HepG2 (cell line): ENCODE results near the gene ADAMTS4. TPM values are rescaled to one million over a fixed set of nuclear protein-coding genes. Genes with fewer than 3 reads are reported as not detected.
A peak's percentile ranks its signal among the peaks of the same experiment; 100 is the strongest.

Experiments
- BORCS8-MEF2B ChIP-seq: sonication (generic); formaldehyde crosslinking; IDR thresholded peaks from 2 replicates; pipeline ENCODE4 v1.8.0; 2022; ENCODE audit warnings: mild to moderate bottlenecking, missing genetic modification reagents
- ERF ChIP-seq: IDR thresholded peaks from 2 replicates; pipeline ENCODE4 v1.6.1; 2018; ENCODE audit warnings: missing biosample characterization, missing genetic modification reagents
- GATAD2A ChIP-seq: IDR thresholded peaks from 2 replicates; pipeline ENCODE4 v1.6.1; 2016
- GPN1 ChIP-seq: sonication (generic); formaldehyde crosslinking; IDR thresholded peaks from 2 replicates; pipeline ENCODE4 v1.5.1; 2020; ENCODE audit warnings: missing genetic modification reagents, borderline replicate concordance
- KDM1A ChIP-seq: IDR thresholded peaks from 2 replicates; pipeline ENCODE4 v1.6.1; 2016; ENCODE audit warnings: missing compliant biosample characterization
- KMT2A ChIP-seq: sonication (generic); formaldehyde crosslinking; IDR thresholded peaks from 2 replicates; pipeline ENCODE4 v1.4.0; 2020; ENCODE audit warnings: missing genetic modification reagents
- LCORL ChIP-seq, 2 experiments: fragments of 450-650 bp in 1 of 2; sonication (generic) in 1 of 2; formaldehyde crosslinking in 1 of 2; IDR thresholded peaks; 2 replicates each; pipeline versions ENCODE4 v1.5.0 to v1.6.1; 2017 to 2020; ENCODE audit warnings: antibody characterized with exemption in 1 of 2, missing genetic modification reagents in 1 of 2
- NCOA2 ChIP-seq: sonication (generic); formaldehyde crosslinking; IDR thresholded peaks from 2 replicates; pipeline ENCODE4 v1.8.0; 2022; ENCODE audit warnings: inconsistent platforms
- NFYC ChIP-seq: IDR thresholded peaks from 2 replicates; pipeline ENCODE4 v1.6.1; 2016; ENCODE audit warnings: missing genetic modification reagents, missing compliant biosample characterization
- PTBP1 ChIP-seq: fragments of 200-400 bp; formaldehyde crosslinking; IDR thresholded peaks from 2 replicates; pipeline ENCODE4 v1.6.1; 2018; ENCODE audit warnings: low read length, low read depth; ENCODE audit not compliant: poor library complexity, severe bottlenecking
- RBM22 ChIP-seq: fragments of 200-400 bp; formaldehyde crosslinking; optimal IDR thresholded peaks from 2 replicates; pipeline ENCODE3; 2017; ENCODE audit warnings: mild to moderate bottlenecking, low read length, moderate library complexity
- SOX6 ChIP-seq, 2 experiments: fragments of 450-650 bp in 1 of 2; sonication (generic) in 1 of 2; formaldehyde crosslinking in 1 of 2; IDR thresholded peaks; 2 replicates each; pipeline versions ENCODE4 v1.4.0 to v1.6.1; 2017 to 2020; ENCODE audit warnings: antibody characterized with exemption in 1 of 2, mild to moderate bottlenecking in 1 of 2, missing genetic modification reagents in 1 of 2
- TAF1 ChIP-seq: sonication (generic); formaldehyde crosslinking; IDR thresholded peaks from 2 replicates; pipeline ENCODE4 v1.4.0; 2020; ENCODE audit warnings: missing genetic modification reagents
- TBX2 ChIP-seq: sonication (generic); formaldehyde crosslinking; IDR thresholded peaks from 2 replicates; pipeline ENCODE4 v1.5.0; 2020; ENCODE audit warnings: missing genetic modification reagents, mild to moderate bottlenecking, borderline replicate concordance
- ZNF335 ChIP-seq: sonication (generic); formaldehyde crosslinking; IDR thresholded peaks from 2 replicates; pipeline ENCODE4 v1.4.0; 2020; ENCODE audit warnings: missing genetic modification reagents
- ZNF792 ChIP-seq: IDR thresholded peaks from 2 replicates; pipeline ENCODE4 v1.6.1; 2016
- ZNF816 ChIP-seq: sonication (generic); formaldehyde crosslinking; IDR thresholded peaks from 2 replicates; pipeline ENCODE4 v1.8.0; 2022; ENCODE audit warnings: missing genetic modification reagents, mild to moderate bottlenecking, borderline replicate concordance
- polyA plus RNA-seq, 8 experiments: library from polyadenylated mRNA; depleted of rRNA in 3 of 8; stranded (reverse) in 7 of 8; unstranded in 1 of 8; fragments of >200 nt; fragmentation: Illumina TruSeq in 4 of 8; extraction: Trizol in 4 of 8; gene quantifications; 2 replicates each; pipeline versions ENCODE4 v1.2.1 to v1.2.3, GENCODE V29; 2011 to 2016; ENCODE audit warnings: low read depth in 4 of 8, missing spikeins in 1 of 8, mixed read lengths in 1 of 8; ENCODE audit not compliant: insufficient read depth in 1 of 8
- total RNA-seq, 5 experiments: library from RNA; depleted of rRNA; stranded (reverse); fragments of >200 nt; fragmentation: Illumina TruSeq; extraction: Trizol; gene quantifications; 2 replicates each; pipeline ENCODE4 v1.2.3, GENCODE V29; 2016; ENCODE audit warnings: low read depth in 1 of 5
- TF ChIP-seq, protein P1 (sequence below): fragments of 450-650 bp; IDR thresholded peaks from 2 replicates; pipeline ENCODE4 v1.6.1; 2016
- TF ChIP-seq, protein P2 (sequence below): sonication (generic); formaldehyde crosslinking; IDR thresholded peaks from 2 replicates; pipeline ENCODE4 v1.9.0; 2021; ENCODE audit warnings: missing genetic modification reagents, borderline replicate concordance
- TF ChIP-seq, protein P3 (sequence below): sonication (generic); formaldehyde crosslinking; IDR thresholded peaks from 2 replicates; pipeline ENCODE4 v1.4.0; 2020; ENCODE audit warnings: missing genetic modification reagents

ADAMTS4 gene
- total and polyA plus RNA-seq, 2 of the 13 experiments (the other 11 are each of a cell fraction or from before 2014, with no cell fraction given), result 0.51 to 1.7 TPM

DNA sequence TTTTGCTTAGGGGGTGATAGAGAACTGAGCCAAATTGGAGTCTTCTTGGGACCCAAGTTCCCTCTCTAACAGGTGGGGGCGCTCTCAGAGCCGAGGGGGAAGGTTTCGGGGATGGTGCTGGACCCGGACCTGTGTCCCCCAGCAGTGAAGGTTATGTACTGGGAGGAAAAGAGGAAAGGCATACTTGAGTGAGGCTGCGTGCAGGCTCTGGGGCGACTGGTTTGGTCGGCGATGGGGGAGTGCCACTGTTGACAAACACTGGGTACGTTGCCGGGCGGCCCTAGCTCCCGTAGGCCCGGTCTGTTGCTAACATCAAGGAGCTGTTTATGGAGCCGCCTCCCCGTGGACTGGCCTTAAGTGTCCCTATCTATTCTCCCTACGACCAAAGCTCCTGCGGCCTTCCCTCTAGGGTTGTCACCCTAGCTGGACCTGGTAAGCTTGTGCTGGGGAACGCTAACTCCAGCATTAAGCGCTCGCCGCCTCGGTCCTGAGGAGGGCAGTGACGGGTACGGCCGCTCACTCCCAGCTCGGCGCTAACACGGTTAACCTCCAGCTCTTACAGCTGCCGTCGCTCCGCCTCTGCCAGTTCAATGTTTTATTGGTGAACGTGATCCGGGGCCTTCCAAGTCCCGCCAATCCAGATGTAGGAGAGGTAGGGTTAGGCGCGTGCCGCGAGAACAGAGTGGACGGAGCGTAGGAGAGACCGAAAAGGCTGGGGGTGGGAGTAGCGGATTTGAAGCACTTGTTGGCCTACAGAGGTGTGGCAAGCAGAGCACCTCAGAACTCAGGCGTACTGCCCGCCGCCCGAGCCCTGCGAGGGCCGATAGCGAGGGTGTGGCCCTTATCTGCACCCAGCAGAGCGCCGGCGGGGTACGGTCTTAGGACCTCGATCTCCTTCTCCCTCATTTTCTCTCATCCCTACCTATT is 32.8 kb downstream of the ADAMTS4 start, which contains the start of gene PPOX (continued):
- TF ChIP-seq, protein P1, sequence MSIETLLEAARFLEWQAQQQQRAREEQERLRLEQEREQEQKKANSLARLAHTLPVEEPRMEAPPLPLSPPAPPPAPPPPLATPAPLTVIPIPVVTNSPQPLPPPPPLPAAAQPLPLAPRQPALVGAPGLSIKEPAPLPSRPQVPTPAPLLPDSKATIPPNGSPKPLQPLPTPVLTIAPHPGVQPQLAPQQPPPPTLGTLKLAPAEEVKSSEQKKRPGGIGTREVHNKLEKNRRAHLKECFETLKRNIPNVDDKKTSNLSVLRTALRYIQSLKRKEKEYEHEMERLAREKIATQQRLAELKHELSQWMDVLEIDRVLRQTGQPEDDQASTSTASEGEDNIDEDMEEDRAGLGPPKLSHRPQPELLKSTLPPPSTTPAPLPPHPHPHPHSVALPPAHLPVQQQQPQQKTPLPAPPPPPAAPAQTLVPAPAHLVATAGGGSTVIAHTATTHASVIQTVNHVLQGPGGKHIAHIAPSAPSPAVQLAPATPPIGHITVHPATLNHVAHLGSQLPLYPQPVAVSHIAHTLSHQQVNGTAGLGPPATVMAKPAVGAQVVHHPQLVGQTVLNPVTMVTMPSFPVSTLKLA, result no peak; the same call in 1 of the 2 replicates
- TF ChIP-seq ZNF792 (no peak), ERF (CRISPR knock-in tag) (peak; percentile 69), TAF1 (CRISPR knock-in tag) (peak; percentile 55; the same call in 1 of the 2 replicates), NFYC (CRISPR knock-in tag) (peak; percentile 95), TBX2 (CRISPR knock-in tag) (peak; percentile 86), KMT2A (peak; percentile 82; the same call in 1 of the 2 replicates), ZNF816 (CRISPR knock-in tag) (peak; percentile 63; the same call in 1 of the 2 replicates), GPN1 (no peak), BORCS8-MEF2B (CRISPR knock-in tag) (peak; percentile 70; the same call in 1 of the 2 replicates), NCOA2 (CRISPR knock-in tag) (no peak), GATAD2A (CRISPR knock-in tag) (peak; percentile 57), LCORL (IDR thresholded peaks at IDR 0.05) (no peak), LCORL (CRISPR knock-in tag; IDR thresholded peaks at IDR 0.05) (peak; percentile 14; the same call in 1 of the 2 replicates), RBM22 (peak; percentile 71), KDM1A (no peak), ZNF335 (peak; percentile 62; the same call in 1 of the 2 replicates), PTBP1 (peak; percentile 8), SOX6 (IDR thresholded peaks at IDR 0.05) (no peak), SOX6 (CRISPR knock-in tag; IDR thresholded peaks at IDR 0.05) (peak; percentile 60)
- TF ChIP-seq, protein P2, sequence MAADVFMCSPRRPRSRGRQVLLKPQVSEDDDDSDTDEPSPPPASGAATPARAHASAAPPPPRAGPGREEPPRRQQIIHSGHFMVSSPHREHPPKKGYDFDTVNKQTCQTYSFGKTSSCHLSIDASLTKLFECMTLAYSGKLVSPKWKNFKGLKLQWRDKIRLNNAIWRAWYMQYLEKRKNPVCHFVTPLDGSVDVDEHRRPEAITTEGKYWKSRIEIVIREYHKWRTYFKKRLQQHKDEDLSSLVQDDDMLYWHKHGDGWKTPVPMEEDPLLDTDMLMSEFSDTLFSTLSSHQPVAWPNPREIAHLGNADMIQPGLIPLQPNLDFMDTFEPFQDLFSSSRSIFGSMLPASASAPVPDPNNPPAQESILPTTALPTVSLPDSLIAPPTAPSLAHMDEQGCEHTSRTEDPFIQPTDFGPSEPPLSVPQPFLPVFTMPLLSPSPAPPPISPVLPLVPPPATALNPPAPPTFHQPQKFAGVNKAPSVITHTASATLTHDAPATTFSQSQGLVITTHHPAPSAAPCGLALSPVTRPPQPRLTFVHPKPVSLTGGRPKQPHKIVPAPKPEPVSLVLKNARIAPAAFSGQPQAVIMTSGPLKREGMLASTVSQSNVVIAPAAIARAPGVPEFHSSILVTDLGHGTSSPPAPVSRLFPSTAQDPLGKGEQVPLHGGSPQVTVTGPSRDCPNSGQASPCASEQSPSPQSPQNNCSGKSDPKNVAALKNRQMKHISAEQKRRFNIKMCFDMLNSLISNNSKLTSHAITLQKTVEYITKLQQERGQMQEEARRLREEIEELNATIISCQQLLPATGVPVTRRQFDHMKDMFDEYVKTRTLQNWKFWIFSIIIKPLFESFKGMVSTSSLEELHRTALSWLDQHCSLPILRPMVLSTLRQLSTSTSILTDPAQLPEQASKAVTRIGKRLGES (CRISPR knock-in tag), result no peak
- TF ChIP-seq, protein P3, sequence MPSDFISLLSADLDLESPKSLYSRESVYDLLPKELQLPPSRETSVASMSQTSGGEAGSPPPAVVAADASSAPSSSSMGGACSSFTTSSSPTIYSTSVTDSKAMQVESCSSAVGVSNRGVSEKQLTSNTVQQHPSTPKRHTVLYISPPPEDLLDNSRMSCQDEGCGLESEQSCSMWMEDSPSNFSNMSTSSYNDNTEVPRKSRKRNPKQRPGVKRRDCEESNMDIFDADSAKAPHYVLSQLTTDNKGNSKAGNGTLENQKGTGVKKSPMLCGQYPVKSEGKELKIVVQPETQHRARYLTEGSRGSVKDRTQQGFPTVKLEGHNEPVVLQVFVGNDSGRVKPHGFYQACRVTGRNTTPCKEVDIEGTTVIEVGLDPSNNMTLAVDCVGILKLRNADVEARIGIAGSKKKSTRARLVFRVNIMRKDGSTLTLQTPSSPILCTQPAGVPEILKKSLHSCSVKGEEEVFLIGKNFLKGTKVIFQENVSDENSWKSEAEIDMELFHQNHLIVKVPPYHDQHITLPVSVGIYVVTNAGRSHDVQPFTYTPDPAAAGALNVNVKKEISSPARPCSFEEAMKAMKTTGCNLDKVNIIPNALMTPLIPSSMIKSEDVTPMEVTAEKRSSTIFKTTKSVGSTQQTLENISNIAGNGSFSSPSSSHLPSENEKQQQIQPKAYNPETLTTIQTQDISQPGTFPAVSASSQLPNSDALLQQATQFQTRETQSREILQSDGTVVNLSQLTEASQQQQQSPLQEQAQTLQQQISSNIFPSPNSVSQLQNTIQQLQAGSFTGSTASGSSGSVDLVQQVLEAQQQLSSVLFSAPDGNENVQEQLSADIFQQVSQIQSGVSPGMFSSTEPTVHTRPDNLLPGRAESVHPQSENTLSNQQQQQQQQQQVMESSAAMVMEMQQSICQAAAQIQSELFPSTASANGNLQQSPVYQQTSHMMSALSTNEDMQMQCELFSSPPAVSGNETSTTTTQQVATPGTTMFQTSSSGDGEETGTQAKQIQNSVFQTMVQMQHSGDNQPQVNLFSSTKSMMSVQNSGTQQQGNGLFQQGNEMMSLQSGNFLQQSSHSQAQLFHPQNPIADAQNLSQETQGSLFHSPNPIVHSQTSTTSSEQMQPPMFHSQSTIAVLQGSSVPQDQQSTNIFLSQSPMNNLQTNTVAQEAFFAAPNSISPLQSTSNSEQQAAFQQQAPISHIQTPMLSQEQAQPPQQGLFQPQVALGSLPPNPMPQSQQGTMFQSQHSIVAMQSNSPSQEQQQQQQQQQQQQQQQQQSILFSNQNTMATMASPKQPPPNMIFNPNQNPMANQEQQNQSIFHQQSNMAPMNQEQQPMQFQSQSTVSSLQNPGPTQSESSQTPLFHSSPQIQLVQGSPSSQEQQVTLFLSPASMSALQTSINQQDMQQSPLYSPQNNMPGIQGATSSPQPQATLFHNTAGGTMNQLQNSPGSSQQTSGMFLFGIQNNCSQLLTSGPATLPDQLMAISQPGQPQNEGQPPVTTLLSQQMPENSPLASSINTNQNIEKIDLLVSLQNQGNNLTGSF, result no peak
